Fibroblast of skin of left biceps (primary cell): ENCODE results near the gene DCXR.

Experiments used
- DNase-seq, 2 experiments: peaks; one replicate each; pipeline ENCODE4 v3.0.0-alpha.2; 2013; ENCODE audit warnings: low read depth in 2 of 2

DCXR gene

DNA sequence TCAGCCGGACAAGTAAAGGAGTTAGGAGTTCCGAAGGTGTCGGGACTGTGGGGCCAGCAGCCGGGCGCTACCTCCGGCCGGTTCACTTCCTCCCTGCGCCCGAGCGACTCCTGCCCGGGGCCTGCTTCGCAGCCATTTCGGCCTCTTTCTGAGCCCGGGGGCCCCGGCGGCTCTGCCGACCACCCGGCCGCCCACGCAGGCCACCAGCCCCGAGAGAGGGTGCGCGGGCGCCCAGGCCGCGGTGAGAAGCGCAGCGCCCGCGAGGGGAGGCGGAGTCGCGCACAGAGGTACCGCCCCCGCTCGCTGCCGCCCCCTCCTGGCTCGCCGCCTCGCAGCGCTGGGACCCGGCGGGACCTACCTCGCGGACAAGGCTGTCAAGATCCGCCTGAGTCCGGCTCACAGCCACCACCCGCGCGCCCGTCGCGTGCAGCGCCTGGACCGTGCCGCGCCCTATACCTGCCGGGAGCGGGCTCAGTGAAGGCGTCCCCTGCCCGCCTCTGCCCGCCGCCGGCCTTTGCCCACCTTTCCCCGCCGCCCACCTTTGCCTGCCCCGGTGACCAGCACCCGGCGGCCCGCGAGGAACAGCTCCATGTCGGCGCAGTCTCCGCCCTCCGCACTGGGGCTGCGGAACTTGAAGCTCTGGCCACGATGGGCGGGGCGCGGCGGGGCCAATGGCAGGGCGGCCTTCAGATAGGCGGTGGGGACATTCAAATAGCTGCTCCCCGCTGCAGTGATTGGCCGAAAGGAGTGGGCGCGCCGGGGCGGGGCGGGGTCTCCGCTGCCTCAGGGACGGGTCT lies at the start of gene DCXR:
TSS of gene DCXR (minus strand) at position 606 of the 797 bp plus-strand sequence. CDS start at position 591, 15 bp downstream.
- DNase-seq: peak; percentile 78 to 83

DNA sequence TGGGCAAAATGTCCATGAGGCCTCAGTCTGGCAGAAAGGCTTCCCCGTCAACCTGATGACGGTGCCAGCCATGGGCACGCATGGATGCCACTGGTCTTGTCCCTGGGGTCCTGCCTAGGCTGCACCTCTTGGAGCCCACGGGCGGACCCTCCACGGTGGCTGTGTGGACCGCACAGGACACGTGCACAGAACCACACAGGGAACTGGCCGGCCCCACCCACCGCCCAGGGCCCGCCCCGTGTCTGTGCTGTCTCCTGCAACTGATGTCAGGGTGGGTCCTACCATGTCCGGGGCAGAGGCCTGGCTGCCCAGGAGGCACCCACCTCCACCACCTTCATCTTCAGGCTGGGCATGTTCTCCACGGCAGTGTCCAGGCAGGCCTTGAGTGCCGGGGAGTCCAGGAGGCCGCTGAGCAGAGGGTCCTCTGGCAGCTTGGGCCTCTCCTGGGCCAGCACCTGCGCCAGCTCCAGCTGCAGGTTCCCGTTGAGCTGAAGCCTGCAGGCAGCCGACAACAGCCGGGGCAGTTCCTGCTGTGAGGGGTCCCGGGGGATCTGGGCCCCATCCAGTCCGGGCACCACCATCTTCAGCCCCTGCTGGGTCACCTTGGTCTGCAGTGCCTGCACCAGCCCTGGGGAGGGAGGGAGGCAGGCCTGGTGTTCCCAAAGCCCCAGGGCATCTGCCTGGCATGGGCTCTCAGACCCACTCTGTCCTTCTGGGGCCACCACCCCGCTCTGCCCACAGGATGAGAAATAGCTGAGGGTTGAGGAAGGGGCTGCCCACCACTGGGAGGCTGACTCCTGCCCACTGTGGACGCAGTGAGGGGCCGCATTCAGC lies 48.7 kb upstream of the DCXR start:
- DNase-seq: no peak

DNA sequence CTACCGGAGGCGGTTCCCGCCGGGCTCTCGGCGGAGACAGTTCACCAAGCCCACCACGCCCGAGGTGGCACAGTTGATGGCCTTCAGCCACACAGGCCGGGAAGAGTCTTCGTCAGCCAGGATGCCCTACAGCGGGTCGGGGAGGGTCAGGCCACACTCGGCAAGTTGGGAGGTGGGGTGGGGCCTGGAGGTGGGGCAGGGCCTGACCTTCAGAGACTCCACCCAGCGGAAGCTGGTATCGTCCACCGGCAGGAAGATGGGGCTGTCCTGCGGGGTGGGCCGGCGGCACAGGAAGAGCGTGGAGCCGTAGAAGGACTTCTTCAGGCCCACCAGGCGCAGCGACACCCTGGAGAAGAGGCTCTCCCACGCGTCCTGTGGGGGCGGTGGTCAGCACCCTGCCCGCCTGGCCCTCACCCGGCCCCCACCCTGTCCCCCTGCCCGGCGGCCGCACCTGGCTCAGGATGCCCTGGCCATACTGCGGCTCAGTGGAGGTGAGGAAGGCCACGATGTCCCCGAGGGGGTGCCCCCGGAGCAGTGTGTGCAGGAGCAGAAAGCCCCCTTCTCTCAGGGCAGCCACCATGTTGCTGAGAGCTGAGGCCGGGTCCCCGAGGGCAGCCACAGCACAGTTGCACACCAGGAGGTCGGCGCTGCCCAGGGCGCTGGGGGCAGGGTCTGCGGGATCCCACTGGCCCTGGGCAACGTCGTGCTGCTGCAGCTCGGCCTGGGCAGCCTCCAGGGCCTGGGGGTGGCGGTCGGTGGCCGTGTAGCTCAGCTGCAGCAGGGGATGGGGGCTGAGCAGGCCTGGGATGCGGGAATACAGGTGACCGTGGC lies 47.7 kb upstream of the DCXR start:
- no peak for DNase-seq

DNA sequence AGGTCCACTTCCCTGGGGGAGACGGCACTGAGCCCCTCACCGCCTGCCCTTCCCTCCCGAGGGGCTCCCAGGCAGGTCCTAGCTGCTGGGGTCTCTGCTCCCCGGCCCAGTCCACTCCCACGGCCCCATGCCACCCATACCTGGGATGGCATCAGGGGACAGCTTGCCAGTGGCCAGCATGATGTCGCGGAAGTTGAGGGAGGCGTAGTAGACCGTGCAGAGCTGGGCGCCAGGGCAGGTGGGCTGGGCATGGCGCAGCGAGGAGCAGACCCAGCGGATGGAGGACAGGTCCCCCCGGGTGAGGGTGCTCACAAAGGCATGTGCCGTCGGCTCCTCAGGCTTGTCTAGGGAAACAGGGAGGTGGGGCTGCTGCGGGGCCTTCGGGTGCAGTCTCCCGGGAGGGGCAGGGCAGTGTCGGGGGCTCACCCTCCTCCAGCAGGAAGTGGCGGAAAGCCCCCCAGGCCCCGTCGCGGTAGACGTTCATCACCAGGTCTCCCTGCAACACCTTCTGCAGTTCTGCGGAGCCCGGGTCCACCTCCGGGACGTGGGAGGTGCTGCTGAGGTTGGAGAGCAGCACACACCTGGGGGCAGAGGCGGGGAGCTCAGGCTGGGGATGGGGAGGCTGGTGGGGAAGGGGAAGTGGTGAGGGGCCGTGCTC lies 47.0 kb upstream of the DCXR start:
- DNase-seq: no peak

DNA sequence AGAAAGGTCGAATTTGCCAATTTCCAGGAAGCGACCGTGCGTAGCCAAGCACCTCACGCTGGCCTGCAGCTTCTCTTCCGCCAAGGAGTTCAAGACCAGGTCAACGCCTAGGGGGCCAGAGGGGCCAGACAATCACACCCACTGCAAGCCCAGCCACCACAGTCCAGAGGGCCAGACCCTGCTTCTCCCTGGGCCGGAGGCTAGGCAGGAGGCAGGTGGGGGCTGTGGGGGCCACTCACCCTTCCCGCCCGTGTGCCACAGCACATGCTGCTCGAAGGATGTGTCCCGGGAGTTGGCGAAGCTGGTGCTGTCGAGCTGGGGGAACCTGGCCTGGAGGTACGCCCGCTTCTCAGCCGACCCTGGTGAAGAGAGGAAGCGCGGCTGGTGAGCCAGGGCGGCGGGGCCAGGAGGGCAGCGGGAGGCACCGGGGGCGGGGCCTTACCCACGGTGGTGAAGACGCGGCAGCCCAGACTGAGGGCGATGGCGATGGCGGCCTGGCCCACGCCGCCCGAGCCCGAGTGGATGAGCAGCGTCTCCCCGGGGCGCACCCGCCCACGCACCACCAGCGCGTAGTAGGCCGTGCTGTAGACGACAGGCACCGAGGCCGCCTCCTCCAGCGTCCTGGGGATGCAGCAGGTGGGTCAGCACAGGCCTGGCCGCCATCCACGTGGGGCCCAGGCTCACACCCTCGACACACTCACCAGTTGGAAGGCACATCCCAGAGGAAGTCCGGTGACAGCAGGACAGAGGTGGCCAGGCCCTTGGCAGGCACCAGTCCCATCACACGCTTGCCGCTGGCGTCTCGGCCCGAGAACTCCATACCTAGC lies 46.2 kb upstream of the DCXR start:
- no peak for DNase-seq

DNA sequence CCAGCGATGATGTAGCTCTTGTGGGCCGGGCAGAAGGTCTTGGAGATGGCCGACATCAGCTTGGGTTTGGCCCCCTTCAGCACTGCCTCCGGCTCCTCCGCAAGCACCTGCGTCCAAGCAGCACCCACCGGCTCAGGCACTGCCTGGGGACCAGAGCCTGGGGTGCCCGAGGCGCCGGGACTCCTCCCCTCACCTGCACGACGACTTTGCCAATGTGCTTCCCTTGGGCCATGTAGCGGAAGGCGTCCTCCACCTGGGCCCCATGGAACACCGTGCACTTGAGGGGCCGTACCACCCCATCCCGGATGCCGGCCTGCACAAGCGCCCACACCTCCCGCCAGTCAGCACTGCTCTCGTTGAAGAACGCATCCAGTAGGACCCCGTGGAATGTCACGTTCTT lies 45.5 kb upstream of the DCXR start:
- DNase-seq: no peak

DNA sequence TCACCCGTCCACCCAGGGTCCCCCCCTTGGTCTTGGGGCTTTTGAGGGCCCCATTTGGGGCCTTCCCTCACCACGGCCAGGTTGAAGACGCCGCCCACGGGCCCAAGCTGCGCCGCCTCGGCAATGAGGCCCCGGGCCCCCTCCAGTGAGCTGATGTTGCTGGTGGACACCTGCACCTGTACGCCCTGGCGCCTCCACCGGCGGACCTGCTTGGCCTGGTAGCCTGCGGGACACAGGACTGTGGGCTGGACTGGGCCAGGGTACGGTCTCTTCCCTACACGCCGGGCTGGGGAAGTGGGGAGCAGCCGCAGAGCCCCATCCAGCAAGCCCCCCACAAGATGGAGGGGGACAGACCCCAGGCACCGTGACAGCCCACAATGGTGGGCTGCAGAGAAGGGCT lies 45.0 kb upstream of the DCXR start:
- DNase-seq: no peak

DNA sequence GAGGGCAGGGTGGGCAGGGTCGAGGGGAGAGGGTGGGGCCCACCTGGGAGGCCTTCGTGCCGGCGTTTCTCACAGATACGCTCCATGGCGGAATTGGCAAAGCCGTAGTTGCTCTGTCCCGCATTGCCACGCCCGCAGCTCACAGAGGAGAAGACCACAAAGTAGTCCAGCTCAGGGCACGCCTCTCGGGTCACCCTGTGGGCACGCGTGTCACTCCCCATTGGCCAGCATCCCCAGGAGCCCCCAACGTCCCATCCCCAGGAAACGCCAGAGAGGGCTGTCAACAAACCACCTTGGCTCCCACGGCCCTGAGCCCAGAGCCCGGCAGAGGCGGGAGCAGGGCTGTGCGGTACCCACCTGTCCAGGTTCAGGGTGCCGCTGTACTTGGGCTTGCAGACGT lies 44.5 kb upstream of the DCXR start:
- no peak for DNase-seq

DNA sequence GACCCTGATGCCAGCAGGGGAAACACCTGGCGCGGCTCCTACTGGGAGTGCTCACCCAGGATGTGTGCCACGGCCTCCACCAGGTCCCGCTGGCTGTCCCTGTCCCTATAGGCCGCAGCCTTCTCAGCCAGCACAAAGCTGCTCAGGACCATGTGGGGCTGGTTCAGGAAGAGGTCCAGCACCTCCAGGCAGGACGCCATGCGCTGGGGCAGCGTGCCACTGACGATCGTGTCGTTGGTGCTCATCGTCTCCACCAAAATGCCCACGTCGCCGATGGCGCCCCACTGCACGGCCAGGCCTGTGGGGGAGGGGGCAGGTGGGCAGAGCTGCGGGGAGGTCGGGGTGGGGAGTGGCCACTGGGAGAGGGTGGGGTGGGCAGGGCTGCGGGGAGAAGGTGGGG lies 44.0 kb upstream of the DCXR start:
- no peak for DNase-seq

DNA sequence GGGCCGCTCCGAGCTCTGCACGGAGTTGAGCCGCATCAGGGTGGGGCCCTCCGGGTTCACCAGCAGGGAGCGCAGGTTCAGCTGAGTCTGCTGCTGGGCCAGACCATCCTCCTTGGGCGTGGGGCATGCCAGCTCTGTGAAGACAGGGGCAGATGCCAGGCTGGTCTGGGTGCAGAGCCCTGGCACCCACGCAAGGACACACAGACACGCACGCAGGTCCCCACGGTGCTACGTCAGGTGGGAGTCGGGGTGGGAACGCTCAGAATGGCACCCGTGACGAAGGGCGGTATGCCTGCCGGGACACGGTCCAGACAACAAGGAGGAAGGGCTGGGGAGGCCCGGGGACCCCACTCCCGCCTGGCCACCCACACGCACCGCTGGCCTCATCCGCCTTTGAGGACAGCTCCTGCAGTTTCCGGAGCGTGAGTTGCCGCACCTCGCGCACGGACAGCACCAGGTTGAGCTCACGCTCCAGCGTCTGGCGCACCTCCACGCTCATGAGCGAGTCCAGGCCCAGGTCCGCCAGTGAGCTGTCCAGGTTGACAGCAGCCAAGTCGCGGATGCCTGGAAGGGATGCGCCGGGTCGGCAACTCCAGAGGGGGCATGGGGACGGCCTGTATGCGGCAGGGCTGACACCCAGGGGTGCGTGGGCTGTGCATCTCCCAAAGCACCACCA lies 43.4 kb upstream of the DCXR start:
- DNase-seq: no peak

DNA sequence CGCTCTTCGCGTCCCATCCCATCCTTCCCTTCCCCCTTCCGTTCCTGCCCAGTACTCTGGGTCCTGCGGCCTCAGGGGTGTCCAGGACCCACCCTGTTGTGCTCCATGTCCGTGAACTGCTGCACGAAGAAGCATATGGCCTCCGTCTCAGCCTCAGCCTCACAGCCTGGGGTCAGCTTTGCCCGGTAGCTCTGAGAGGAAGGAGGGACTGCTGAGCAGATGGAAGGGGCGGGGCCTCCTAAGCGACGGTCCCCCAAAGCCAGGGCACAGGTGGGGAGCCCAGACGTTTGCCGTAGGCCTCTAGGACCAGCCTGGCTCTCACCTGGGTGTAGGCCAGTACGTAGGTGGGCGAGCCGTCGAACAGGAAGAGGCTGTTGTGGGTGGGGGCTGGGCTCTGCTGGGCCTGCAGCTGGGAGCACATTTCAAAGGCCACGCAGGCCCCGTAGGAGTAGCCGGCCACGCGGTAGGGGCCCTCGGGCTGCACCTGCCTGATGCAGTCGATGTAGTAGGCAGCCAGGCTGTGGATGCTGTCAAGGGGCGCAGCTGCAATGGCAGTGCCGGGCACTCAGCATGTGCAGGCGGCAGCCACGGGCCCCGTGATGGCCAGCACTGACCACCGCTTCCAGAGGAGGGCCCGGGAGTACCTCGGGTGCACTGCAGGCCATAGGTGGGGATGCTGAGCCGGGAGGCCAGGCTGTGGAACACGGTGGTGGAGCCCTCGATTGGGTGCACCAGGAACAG lies 42.7 kb upstream of the DCXR start:
- DNase-seq: no peak

DNA sequence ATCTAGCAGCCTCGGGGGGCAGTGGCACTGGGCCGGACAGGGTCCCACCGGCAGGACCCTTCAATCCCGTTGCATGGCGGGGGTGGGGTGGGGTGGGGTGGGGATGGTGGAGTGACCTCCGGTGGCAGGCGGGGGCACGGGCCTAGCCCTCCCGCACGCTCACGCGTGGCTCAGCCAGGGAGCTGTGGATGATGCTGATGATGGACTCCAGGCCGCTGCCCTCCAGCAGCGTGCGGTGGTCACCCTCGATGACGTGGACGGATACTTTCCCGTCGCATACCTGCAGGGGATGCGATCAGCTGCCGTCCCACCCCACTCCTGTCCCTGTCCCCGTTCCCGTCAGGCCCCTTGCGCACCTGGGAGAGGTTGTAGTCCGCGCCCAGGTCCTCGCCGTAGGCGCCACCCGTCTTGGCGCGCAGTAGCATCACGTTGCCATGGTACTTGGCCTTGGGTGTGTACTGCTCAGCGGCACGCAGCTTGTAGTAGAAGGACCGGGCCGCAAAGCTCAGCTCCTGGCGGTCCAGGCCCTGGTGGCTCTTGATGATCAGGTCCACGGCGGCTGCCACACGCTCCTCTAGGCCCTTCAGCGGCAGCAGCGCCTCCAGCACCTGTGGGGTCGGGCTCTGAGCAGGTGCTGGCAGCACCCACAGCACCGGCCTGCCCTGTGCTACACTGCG lies 41.6 kb upstream of the DCXR start:
- DNase-seq: no peak

DNA sequence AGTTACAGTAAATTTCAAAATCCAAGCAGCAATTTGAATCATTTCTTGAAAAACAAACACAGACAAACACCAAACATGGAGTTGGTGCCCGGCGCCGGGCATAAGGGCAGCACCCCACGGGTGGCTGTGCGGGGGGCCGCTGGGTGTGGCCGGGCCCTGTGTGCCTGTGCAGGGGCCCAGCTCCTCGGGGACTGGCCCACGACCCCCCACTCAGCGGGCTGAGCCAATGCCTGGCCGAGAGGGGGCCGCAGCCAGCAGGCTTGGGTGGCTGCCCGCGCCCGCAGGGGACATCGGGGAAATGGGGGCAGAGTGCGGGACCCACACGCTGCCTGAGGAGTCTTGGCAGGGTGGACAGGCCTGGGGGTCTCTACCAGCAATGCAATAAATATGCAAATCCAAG lies 40.9 kb upstream of the DCXR start:
- DNase-seq: no peak

DNA sequence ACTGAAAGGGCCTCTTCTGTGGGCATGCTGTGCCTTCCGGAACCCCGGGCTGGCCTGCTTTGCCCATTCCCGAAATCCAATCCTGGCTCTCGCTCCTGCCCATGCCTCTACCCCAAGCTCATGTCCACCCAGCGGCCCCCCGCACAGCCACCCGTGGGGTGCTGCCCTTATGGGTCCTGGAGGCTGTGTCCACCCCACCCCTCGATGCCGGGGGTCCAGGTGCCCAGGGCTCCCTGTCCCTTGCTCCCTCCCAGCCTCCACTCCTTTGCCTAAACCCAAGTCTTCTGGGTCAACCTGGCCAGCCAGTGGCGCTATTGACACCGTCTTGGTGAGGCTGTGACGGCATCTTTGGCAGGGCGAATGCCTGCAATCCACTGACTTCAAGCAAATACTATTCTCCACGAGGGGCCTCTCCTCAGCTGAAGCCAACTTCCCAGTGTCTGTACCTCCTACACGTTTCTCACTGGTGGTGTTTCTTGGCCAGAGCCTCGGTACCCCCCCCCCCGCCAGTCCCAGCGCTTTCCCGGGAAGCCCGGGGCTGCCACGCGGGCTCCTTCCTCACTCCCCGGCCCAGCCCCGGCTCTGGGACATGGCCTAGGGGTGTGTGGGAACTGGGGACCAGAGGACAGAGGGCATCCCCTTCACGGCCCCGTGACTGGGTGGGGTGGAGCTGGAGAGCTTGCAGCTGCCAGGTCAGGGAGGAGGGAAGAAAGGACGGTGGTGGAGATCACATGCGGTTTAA lies 40.3 kb upstream of the DCXR start:
- DNase-seq: no peak

DNA sequence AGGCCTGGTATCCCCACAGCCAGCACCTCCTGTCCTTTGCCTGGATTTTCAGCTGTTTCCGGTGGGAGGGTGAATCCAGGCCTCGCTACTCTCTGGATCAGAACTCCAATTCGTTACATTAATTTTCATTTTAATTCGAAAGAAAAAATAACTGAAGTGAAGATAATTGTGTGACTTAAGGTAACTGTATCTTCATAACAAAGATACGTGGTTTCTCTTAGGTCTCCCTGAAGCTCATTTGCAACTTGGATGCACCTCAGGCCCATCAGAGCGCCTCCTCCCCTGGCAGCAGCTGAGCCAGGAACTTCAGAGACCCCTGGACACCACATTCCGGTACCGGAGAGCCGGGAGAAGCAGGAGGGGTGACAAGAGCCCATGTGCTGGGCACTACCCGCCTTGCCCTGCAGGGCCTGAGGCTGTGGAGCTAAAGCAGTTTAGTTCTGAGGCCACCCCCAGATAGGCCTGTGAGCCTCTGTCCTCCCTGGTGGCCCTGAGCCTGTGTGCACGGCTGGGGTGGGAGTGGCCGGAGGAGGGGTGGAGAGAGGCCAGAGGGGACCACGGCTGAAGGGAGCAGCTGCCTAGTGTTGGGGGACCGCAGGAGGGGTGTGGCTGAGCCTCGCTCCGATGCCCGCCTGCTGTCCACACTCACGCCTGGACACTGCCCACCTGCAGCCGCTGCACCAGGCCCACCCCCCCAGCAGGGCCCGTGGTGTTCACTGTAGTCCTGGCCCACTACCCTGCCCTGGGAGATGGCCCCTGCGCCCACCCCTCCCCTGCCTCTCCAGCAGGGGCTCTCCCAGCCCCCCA lies 39.5 kb upstream of the DCXR start:
- DNase-seq: no peak

DNA sequence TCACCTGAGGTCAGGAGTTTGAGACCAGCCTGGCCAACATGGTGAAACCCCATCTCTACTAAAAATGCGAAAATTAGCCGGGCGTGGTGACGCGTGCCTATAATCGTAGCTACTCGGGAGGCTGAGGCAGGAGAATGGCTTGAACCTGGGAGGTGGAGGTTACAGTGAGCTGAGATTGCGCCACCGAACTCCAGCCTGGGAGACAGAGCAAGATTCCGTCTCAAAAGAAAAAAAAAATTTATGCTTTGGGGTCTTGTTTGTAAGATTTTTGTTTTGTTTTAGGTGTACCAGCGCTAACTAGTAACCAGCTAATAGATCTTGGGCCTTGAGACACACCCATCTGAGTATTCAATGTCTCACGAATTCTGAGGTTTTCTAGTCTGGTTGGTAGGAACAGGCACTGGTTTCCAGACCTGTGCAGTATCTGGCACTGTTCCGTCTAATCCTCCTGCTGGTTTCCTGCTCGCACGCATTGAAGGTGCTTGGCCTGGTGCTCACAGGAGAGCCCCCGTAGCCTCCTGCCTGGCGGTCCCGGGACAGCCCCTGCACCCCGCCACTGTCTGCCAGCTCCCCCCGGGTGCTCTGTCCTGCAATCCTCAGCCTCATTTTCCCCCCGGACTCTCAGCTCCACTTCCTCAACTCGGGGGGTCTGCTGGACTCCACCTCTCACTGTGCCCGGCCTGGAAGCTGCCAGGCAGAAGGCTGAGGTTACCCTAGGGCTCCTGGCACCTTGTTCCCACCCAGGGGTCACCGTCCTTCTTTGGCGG lies 38.7 kb upstream of the DCXR start:
- no peak for DNase-seq

DNA sequence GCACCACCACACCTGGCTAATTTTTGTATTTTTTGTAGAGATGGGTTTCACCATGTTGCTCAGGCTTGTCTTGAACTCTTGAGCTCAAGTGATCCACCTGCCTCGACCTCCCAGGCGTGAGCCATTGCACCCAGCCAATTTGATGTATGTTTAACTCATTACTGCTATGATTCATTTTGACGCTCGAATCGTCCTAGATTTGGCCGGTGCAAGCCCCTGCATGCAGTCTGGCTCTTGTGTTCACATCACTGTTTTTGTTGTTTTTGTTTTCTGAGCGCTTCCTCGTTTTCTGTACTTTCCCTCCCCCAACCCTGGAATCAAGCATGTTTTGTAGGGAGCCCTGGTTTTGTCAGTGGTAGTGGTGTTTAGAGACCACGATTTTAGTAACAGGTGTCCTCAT lies 35.9 kb upstream of the DCXR start:
- DNase-seq: no peak
